Right lobe of liver (tissue), 4 donors: ENCODE measurements around the gene SPEF1.

ENCODE experiments used
- POLR2A ChIP-seq: fragments of 450-650 bp; IDR thresholded peaks from one replicate; pipeline ENCODE4 v1.6.1; 2017; ENCODE audit warnings: antibody characterized with exemption, mild to moderate bottlenecking
- TF ChIP-seq, protein P1 (sequence below), 4 donors: fragments of 200-600 bp in 3 of 4; fragments of 450-650 bp in 1 of 4; IDR thresholded peaks; one replicate each; pipeline versions ENCODE4 v1.5.1 to v1.8.0; 2016 to 2022; ENCODE audit warnings: antibody characterized with exemption in 4 of 4, mild to moderate bottlenecking in 2 of 4
- donor health status: DM: no; HTN: no; CAD: no.
- donor health status: DM: no; HTN: no; CAD: no.
- donor health status: DM: no; HTN: yes; CAD: no.

GRCh38 chr20:3777381-3777715 is 3.9 kb downstream of the SPEF1 start:
- TF ChIP-seq, protein P1, sequence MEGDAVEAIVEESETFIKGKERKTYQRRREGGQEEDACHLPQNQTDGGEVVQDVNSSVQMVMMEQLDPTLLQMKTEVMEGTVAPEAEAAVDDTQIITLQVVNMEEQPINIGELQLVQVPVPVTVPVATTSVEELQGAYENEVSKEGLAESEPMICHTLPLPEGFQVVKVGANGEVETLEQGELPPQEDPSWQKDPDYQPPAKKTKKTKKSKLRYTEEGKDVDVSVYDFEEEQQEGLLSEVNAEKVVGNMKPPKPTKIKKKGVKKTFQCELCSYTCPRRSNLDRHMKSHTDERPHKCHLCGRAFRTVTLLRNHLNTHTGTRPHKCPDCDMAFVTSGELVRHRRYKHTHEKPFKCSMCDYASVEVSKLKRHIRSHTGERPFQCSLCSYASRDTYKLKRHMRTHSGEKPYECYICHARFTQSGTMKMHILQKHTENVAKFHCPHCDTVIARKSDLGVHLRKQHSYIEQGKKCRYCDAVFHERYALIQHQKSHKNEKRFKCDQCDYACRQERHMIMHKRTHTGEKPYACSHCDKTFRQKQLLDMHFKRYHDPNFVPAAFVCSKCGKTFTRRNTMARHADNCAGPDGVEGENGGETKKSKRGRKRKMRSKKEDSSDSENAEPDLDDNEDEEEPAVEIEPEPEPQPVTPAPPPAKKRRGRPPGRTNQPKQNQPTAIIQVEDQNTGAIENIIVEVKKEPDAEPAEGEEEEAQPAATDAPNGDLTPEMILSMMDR (IDR thresholded peaks at IDR 0.05), result no peak
- no peak for TF ChIP-seq POLR2A
